ENCODE measurements around the gene KLC1.
"Not testable (repeated sequence)": the region's sequence is repeated elsewhere in the genome, so short reads cannot be mapped to it uniquely, and the experiment has no call there.

Gene KLC1

GRCh38 chr14:103688906-103689902, 60.2 kb downstream of the KLC1 start:
- Mint-ChIP-seq H3K27ac (no peak overlapping the region), H3K9me3 (no peaks in the 10 kb centered on the region), H3K4me3 (no peak overlapping the region), H3K36me3 (ENCODE audit: low read depth) (peaks cover 43% of the 10 kb centered on the region), H3K4me1 (peaks cover 15% of the 10 kb centered on the region), H3K27me3 (ENCODE audit: low read depth) (no peaks in the 10 kb centered on the region)
- no peak for TF ChIP-seq CTCF (IDR thresholded peaks at IDR 0.05; ENCODE audit: unreplicated experiment in 3 of 3)

- H3K4me3 Mint-ChIP-seq, result no peak overlapping the region
- H3K27me3 Mint-ChIP-seq (ENCODE audit: low read depth), result no peaks in the 10 kb centered on the region
- peaks cover 42% of the 10 kb centered on the region for H3K36me3 Mint-ChIP-seq (ENCODE audit: low read depth)
- TF ChIP-seq CTCF (IDR thresholded peaks at IDR 0.05; ENCODE audit: unreplicated experiment in 3 of 3), result no peak
- peaks cover 10% of the 10 kb centered on the region for H3K4me1 Mint-ChIP-seq
- H3K27ac Mint-ChIP-seq, result no peak overlapping the region
- H3K9me3 Mint-ChIP-seq, result no peaks in the 10 kb centered on the region
These were observed 61.3 kb downstream of the KLC1 start for GRCh38 chr14:103690332-103690731.

- peaks cover 31% of the 10 kb centered on the region for H3K36me3 Mint-ChIP-seq (ENCODE audit: low read depth)
- not testable (repeated sequence) for H3K9me3 Mint-ChIP-seq; H3K27ac Mint-ChIP-seq; H3K4me3 Mint-ChIP-seq; H3K27me3 Mint-ChIP-seq (ENCODE audit: low read depth)
- H3K4me1 Mint-ChIP-seq, result peaks cover 15% of the 10 kb centered on the region
These were observed 62.6 kb downstream of the KLC1 start for GRCh38 chr14:103691655-103692054.

- no peaks in the 10 kb centered on the region for H3K27me3 Mint-ChIP-seq (ENCODE audit: low read depth)
- no peak overlapping the region for H3K27ac Mint-ChIP-seq
- H3K4me1 Mint-ChIP-seq, result peaks cover 20% of the 10 kb centered on the region
- H3K4me3 Mint-ChIP-seq, result no peak overlapping the region
- no peak for TF ChIP-seq CTCF (IDR thresholded peaks at IDR 0.05; ENCODE audit: unreplicated experiment in 3 of 3)
- no peaks in the 10 kb centered on the region for H3K9me3 Mint-ChIP-seq
- H3K36me3 Mint-ChIP-seq (ENCODE audit: low read depth), result peaks cover 26% of the 10 kb centered on the region
These were observed 63.1 kb downstream of the KLC1 start for GRCh38 chr14:103692159-103692558.

- Mint-ChIP-seq H3K27ac (no peak overlapping the region), H3K4me3 (no peak overlapping the region), H3K4me1 (peaks cover 25% of the 10 kb centered on the region), H3K27me3 (ENCODE audit: low read depth) (no peaks in the 10 kb centered on the region), H3K9me3 (no peaks in the 10 kb centered on the region), H3K36me3 (ENCODE audit: low read depth) (peaks cover 25% of the 10 kb centered on the region)
- TF ChIP-seq CTCF (IDR thresholded peaks at IDR 0.05; ENCODE audit: unreplicated experiment in 3 of 3), result no peak
These were observed 63.9 kb downstream of the KLC1 start for GRCh38 chr14:103692871-103693270.

GRCh38 chr14:103693515-103693914, 64.5 kb downstream of the KLC1 start:
- no peak for TF ChIP-seq CTCF (IDR thresholded peaks at IDR 0.05; ENCODE audit: unreplicated experiment in 3 of 3)
- Mint-ChIP-seq H3K36me3 (ENCODE audit: low read depth) (peaks cover 22% of the 10 kb centered on the region), H3K4me3 (no peak overlapping the region), H3K4me1 (peaks cover 25% of the 10 kb centered on the region), H3K9me3 (no peaks in the 10 kb centered on the region), H3K27ac (no peak overlapping the region), H3K27me3 (ENCODE audit: low read depth) (no peaks in the 10 kb centered on the region)

Data from nephron (organoid).